Stimulated activated CD4-positive, alpha-beta T cell treated with anti-CD3 and anti-CD28 coated beads, TNF-alpha, amount 100 ng/mL, for 48 hours (primary cell): ENCODE data around the gene CA6.
"Not testable (repeated sequence)": the region's sequence is repeated elsewhere in the genome, so short reads cannot be mapped to it uniquely, and the experiment has no call there.

ENCODE experiments used
- DNase-seq, 3 donors: peaks; one replicate each; pipeline ENCODE4 v3.0.0-alpha.2; 2020; ENCODE audit warnings: low read depth in 3 of 3

The CA6 gene

DNA sequence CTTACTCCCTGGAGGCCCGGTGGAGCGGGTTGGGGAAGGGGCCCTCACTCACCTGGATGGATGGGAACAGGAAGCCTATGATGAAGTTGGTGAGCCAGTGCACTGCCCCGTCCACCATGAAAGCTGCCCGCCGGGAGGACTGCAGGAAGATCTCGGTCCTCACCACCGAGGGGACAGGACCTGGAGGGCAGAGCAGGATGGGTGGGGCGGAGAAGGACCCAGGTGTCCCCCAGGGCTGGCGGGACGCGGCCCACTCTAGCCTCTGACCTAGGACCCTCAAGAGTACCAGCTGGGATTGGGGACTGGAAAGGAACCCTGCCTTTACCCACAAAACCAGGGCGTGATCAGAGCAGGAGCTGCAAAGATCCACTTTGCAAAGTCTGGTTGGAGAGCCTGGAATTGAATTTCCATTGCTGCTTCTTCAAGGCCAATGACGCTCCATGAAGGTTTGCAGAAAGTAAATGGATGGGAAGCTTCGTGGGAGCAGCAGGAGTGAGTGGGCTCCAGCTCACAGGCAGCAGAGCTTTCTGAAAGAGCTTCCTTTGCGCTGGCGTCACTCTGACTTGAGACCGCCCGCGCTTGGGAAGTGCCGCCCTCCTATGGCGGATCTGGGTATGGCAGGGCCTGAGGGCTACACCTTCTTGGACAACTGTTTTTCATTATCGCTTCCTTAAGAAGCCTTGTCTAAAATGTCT, 59.2 kb downstream of the CA6 start:
- peak; percentile 63 to 79 (median 75) for DNase-seq

DNA sequence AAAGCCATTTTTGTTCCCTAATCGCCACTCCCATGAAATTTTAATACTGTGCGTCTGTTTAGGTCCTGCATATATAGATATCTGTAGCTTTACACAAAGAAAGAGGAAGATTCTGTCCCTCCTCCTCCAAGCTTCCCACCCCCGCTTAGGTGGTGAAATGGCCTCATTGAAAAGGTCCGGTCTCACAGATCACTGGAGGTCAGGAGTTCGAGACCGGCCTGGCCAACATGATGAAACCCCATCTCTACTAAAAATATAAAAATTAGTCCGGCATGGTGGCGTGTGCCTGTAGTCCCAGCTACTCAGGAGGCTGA, 59.7 kb downstream of the CA6 start:
- DNase-seq, result no peak

- no peak for DNase-seq
These were observed 61.4 kb downstream of the CA6 start for GRCh38 chr1:9006956-9007615.

GRCh38 chr1:9008236-9008635, 62.6 kb downstream of the CA6 start:
- DNase-seq, result no peak

GRCh38 chr1:9009438-9010370, 64.0 kb downstream of the CA6 start:
- DNase-seq, result peak in 1 of 3 donors; percentile 27

DNA sequence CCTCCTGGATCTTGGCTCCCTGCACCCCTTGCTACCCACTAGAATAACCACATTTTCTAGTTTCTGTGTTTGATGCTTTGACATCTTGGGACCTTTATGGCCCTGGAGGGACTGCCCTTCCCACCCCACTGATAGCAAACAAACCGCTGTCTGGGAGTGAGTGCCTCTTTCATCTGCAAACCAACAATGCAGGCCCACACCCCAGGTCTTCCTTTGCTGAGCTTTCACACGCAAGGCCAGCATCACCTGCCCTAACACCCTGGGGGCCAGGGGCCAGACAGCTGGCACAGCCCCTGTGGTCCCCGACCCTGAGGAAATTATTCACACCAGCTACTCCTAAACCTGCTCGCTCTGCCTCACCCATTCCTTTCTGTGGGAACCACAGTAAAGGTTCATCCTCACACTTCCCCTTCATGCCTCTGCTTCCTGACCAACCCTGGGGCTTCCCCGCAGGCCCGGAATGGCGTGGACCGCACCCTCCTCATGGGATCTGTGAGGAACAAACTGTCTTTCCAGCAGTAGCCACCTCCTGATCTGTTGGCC, 65.2 kb downstream of the CA6 start:
- no peak for DNase-seq

- DNase-seq, result no peak
These were observed 68.2 kb downstream of the CA6 start for GRCh38 chr1:9013819-9014218.

- DNase-seq, result no peak
These were observed 69.1 kb downstream of the CA6 start for GRCh38 chr1:9014475-9015375.

- DNase-seq, result no peak
These were observed 70.8 kb downstream of the CA6 start for GRCh38 chr1:9016455-9016854.

DNA sequence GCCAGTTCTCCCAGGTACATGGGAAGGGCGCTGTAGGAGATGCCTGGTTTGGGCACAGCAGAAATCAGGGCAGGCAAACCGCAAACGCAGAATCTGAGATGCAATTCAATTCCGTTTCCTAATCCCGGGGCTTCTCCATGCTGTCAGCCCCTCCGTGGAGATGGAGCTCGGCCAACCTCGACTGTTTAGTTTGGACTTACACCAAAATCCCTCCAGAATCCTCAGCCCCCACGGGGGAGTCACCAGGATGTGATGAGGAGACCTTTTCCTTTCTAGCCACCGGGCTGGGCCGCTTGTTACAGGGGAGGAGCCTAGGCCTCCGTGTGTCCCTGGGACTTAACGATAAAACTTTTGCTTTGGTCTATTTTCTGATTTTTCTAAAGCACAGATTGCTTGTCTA, 72.7 kb downstream of the CA6 start:
- DNase-seq, result no peak

- DNase-seq, result no peak
These were observed 74.2 kb downstream of the CA6 start for GRCh38 chr1:9019896-9020295.

DNA sequence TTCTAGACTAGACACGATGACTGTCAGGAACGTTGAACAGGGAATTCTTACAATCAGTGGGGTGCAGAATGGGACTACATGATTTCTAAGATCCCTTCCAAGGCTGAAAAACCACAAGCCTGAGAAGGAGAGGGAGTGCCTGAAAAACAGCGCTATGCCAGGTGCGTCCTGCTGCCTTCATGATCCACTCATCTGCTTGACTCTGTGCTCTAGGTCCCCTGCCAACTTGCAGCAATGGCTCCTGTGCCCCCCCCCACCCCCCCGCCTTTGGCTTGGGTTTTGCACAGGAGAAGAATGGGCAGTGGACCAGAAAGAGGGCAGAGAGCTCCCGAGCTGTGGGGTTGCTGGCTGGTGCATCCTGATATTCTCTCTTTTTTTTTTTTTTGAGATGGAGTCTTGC, 74.6 kb downstream of the CA6 start:
- no peak for DNase-seq

GRCh38 chr1:9022026-9022738, 76.5 kb downstream of the CA6 start:
- not testable (repeated sequence) for DNase-seq

GRCh38 chr1:9022773-9023172, 77.1 kb downstream of the CA6 start:
- no peak for DNase-seq
